CD4-positive, alpha-beta memory T cell (primary cell): ENCODE data around the gene TBC1D14. TPM values are rescaled to one million over a fixed set of nuclear protein-coding genes. Genes with fewer than 3 reads are reported as not detected.

ENCODE experiments used
- CTCF ChIA-PET: fragments of 350-600 bp; sonication (Branson Sonifier 250); formaldehyde crosslinking; loops from one replicate; lab custom pipeline; 2021; ENCODE audit warnings: inconsistent platforms; ENCODE audit not compliant: partially characterized antibody; lab: Charles Lee
- POLR2A ChIA-PET: fragments of 350-600 bp; sonication (Branson Sonifier 250); formaldehyde crosslinking; loops from one replicate; lab custom pipeline; 2021; ENCODE audit not compliant: partially characterized antibody; lab: Charles Lee
- DNase-seq, 5 donors: peaks; one replicate each; pipeline versions ENCODE4 v3.0.0 to v3.0.0-alpha.2; 2020 to 2022; ENCODE audit warnings: mixed read lengths in 1 of 5
- H3K27ac ChIP-seq: one replicate; pipeline ENCODE4 v1.7.0; 2013; ENCODE audit warnings: low read depth, low read length
- H3K27me3 ChIP-seq: 2 replicates; pipeline ENCODE4 v1.7.0; 2013; ENCODE audit warnings: mild to moderate bottlenecking, low read length, moderate library complexity; ENCODE audit not compliant: insufficient read depth
- H3K36me3 ChIP-seq: 2 replicates; pipeline ENCODE4 v1.7.0; 2013; ENCODE audit warnings: mild to moderate bottlenecking, low read length, moderate library complexity; ENCODE audit not compliant: insufficient read depth
- H3K4me1 ChIP-seq: 2 replicates; pipeline ENCODE4 v1.7.0; 2013; ENCODE audit warnings: mild to moderate bottlenecking, low read length, moderate library complexity; ENCODE audit not compliant: insufficient read depth
- H3K4me3 ChIP-seq, 2 donors: one replicate each; pipeline ENCODE4 v1.7.0; 2013; ENCODE audit warnings: low read length in 2 of 2, mild to moderate bottlenecking in 1 of 2
- H3K9me3 ChIP-seq, 2 donors: one replicate each; pipeline ENCODE4 v1.7.0; 2013; ENCODE audit warnings: low read length in 2 of 2, control low read depth in 1 of 2; ENCODE audit not compliant: control insufficient read depth in 1 of 2
- H3K27ac Mint-ChIP-seq, 7 donors: one replicate each; pipeline ENCODE4 v1.8.0; 2020 to 2021; ENCODE audit warnings: mixed read lengths in 7 of 7, mild to moderate bottlenecking in 6 of 7, inconsistent platforms in 3 of 7, moderate library complexity in 3 of 7
- H3K27me3 Mint-ChIP-seq, 2 donors: one replicate each; pipeline ENCODE4 v1.8.0; 2020 to 2021; ENCODE audit warnings: mixed read lengths in 2 of 2
- H3K36me3 Mint-ChIP-seq, 2 donors: one replicate each; pipeline ENCODE4 v1.8.0; 2020 to 2021; ENCODE audit warnings: mixed read lengths in 2 of 2, inconsistent platforms in 1 of 2, mild to moderate bottlenecking in 1 of 2
- H3K4me1 Mint-ChIP-seq, 4 donors: one replicate each; pipeline ENCODE4 v1.8.0; 2020 to 2021; ENCODE audit warnings: mixed read lengths in 4 of 4, mild to moderate bottlenecking in 1 of 4
- H3K4me3 Mint-ChIP-seq, 8 donors: one replicate each; pipeline ENCODE4 v1.8.0; 2020 to 2021; ENCODE audit warnings: mixed read lengths in 8 of 8, mild to moderate bottlenecking in 7 of 8, moderate library complexity in 6 of 8, inconsistent platforms in 3 of 8
- H3K9me3 Mint-ChIP-seq, 8 donors: one replicate each; pipeline ENCODE4 v1.8.0; 2020 to 2021; ENCODE audit warnings: mixed read lengths in 8 of 8, mild to moderate bottlenecking in 5 of 8, inconsistent platforms in 3 of 8, moderate library complexity in 1 of 8
- intact Hi-C: fragments of 100-400 bp; cut with micrococcal nuclease; formaldehyde crosslinking; loops from one replicate; pipeline ENCODE4 v1.15.1; 2023
- polyA plus RNA-seq, 2 donors: library from polyadenylated mRNA; unstranded; fragments of 300-500 nt; fragmentation: Illumina TruSeq; gene quantifications; one replicate each; pipeline ENCODE4 v1.2.3, GENCODE V29; 2021
- total RNA-seq, 2 experiments: library from RNA; stranded (reverse); gene quantifications; one replicate each; pipeline ENCODE4 v1.2.3, GENCODE V29; 2021

The TBC1D14 gene
- total and polyA plus RNA-seq, 4 experiments from 2014 or later, result 40.7 to 80.7 (median 63.0) TPM

DNA sequence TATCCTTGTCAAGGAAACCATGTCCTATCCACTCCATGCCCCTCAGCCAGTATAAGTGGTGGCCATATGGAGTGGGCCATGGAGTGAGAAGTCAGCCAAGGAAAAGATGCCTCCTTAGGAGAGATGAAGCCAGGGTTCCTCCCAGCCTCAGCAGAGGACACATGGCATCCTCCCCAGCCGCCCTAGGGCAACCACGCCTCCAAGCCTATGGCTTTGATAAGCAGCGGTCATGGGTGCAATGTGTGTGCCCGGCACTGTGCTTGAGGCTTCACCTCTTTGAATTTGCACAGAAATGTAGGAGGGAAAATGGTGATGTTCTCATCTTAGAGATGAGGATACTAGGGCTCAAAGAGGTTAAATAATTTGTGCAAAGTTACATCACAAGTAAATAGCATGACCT is 34.6 kb upstream of the TBC1D14 start:
- CTCF ChIA-PET, result interaction anchor here (1.5 to 10.0 kb wide), 13 partner anchors 10 to 302 kb away, joined by 4 to 293 read pairs (median 12); partner anchors contain the start of genes BLOC1S4, KIAA0232 and TBC1D14
- POLR2A ChIA-PET, result interaction anchor here (1.3 to 3.2 kb wide), 4 partner anchors 112 to 201 kb away, joined by 4 to 30 read pairs (median 18); a partner anchor contains a TSS
- intact Hi-C loops, result loop anchor here (1.0 to 5.0 kb wide), 5 partner anchors 93 to 543 kb away; partner anchors contain the start of gene KIAA0232

DNA sequence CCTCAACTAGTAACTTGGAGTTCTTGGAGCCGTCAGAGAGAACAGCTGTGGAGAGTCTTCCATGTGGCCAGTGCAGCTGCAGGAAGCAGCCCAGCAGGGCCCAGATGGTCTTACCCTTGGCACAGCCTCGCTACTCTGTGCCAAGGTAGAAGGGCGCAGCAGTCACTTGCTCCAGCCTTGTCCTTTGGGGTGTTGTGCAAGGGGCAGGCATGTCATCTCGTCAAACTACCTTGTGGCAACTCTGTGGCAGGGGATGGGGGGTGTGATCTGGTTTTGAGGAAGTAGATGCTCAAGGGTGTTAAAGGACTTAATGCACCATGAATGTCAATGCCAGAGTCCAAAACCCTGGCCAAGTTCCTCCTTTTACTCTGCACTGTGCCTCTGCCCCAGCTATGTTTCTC is 34.2 kb upstream of the TBC1D14 start:
- Histone ChIP-seq H3K9me3 (no peaks in the 10 kb centered on the region), H3K4me1 (no peaks in the 10 kb centered on the region), H3K27ac (no peak overlapping the region), H3K27me3 (no peaks in the 10 kb centered on the region), H3K4me3 (no peak overlapping the region), H3K36me3 (peaks cover 39% of the 10 kb centered on the region)
- ChIA-PET CTCF (interaction anchor here (2.1 to 10.0 kb wide), 6 partner anchors 10 to 156 kb away, joined by 11 to 293 read pairs (median 34); partner anchors contain the start of genes BLOC1S4 and KIAA0232), POLR2A (no interaction called here)
- Mint-ChIP-seq H3K4me1 (peaks cover 0 to 6% (median 2%) of the 10 kb centered on the region in 4 donors), H3K27ac (peak overlapping the region in 1 of 7 donors; percentile 4), H3K4me3 (no peak overlapping the region), H3K36me3 (peaks cover 45 to 68% of the 10 kb centered on the region in 2 donors), H3K27me3 (no peaks in the 10 kb centered on the region), H3K9me3 (no peaks in the 10 kb centered on the region)
- DNase-seq, result no peak
- intact Hi-C loops, result no loop called here

More for the DNA sequence above, 34.6 kb upstream of the TBC1D14 start:
- Mint-ChIP-seq H3K36me3 (peaks cover 43 to 66% of the 10 kb centered on the region in 2 donors), H3K27ac (no peak overlapping the region), H3K4me3 (no peak overlapping the region), H3K27me3 (no peaks in the 10 kb centered on the region), H3K4me1 (peaks cover 0 to 6% (median 2%) of the 10 kb centered on the region in 4 donors), H3K9me3 (no peaks in the 10 kb centered on the region)
- H3K27ac ChIP-seq, result no peak overlapping the region
- no peaks in the 10 kb centered on the region for H3K27me3 ChIP-seq
- no peaks in the 10 kb centered on the region for H3K9me3 ChIP-seq
- peaks cover 39% of the 10 kb centered on the region for H3K36me3 ChIP-seq
- no peak overlapping the region for H3K4me3 ChIP-seq
- DNase-seq, result no peak
- no peaks in the 10 kb centered on the region for H3K4me1 ChIP-seq

DNA sequence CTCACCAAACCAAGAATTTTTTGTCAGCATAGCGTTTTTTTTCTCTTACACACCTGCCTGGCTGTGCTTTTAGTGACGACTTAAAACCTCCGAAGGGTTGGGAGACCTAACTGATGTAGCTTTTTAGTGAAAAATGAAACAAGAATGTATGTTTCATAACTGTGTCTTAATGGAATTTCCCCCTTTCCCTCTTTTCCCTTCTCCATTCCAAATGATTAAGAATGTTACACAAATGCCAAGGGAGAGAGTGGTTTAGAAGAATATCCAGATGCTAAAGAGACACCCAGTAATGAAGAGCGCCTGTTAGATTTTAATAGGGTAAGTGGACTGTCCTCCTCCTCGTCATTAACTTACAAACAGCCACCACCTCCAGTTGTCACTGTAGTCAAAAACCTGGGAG is 33.2 kb upstream of the TBC1D14 start:
- no peak overlapping the region for H3K27ac Mint-ChIP-seq
- H3K4me3 ChIP-seq, result no peak overlapping the region
- H3K27me3 ChIP-seq, result no peaks in the 10 kb centered on the region
- no peaks in the 10 kb centered on the region for H3K27me3 Mint-ChIP-seq
- no peak for DNase-seq
- no peaks in the 10 kb centered on the region for H3K4me1 ChIP-seq
- peaks cover 0 to 6% (median 2%) of the 10 kb centered on the region in 4 donors for H3K4me1 Mint-ChIP-seq
- H3K9me3 Mint-ChIP-seq, result no peaks in the 10 kb centered on the region
- H3K36me3 ChIP-seq, result peaks cover 44% of the 10 kb centered on the region
- H3K27ac ChIP-seq, result no peak overlapping the region
- H3K36me3 Mint-ChIP-seq, result peaks cover 53 to 77% of the 10 kb centered on the region in 2 donors
- H3K9me3 ChIP-seq, result no peaks in the 10 kb centered on the region
- CTCF ChIA-PET, result interaction anchor here (0.6 to 10.0 kb wide), 2 partner anchors 157 to 609 kb away, joined by 3 to 293 read pairs; partner anchors contain the start of gene BLOC1S4
- intact Hi-C loops, result no loop called here
- no peak overlapping the region for H3K4me3 Mint-ChIP-seq
- POLR2A ChIA-PET, result no interaction called here

DNA sequence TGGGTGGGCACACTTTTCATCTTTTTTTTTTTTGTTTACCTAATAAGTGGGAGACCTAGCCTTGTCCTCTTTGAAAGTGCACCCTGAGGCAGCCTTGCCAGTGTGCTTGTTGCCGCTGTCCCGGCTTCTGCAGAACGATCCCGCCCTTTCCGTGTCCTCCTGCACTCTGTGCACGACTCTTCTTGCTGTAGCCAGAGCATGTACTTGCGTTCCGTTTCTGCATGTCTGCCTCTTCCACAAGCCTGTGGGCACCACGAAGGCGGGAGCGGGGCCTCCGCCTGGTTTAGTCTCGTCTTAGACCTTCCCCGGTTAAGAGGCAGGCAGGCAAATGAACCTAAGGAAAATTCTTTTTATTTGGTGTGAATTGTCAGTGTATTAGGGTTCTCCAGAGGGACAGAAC is 32.6 kb upstream of the TBC1D14 start:
- POLR2A ChIA-PET, result no interaction called here

DNA sequence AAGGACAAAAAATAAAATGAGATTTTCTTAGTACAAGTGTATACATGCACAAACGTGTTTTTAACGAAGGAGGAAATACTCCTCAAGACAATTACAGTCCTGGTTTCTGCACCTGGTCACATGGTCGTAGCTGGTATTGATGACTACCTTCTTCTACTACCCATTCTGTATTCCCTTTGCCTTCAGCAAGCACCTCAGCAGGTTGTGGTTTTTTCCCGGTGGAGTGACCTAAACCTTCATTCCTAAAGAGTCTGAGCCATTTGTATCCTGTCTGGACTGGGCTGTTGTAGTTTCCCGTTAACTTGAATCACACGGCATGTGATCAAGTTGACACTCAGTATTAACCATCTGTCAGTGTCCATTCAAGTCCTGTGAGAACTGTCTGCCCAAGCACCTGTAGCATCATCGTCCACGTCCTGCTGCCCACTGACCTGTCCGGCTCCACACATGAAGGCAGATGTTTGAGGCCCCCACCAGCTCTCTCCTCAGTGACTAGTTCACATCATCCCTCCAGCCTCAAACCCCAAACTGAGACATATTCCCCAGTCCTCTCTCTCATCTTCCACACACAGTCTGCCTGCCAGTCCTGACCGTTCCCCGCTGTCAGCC is 31.1 kb upstream of the TBC1D14 start:
- H3K36me3 Mint-ChIP-seq, result peaks cover 62 to 82% of the 10 kb centered on the region in 2 donors
- no peak for DNase-seq
- intact Hi-C loops, result no loop called here

More for the DNA sequence above, 32.6 kb upstream of the TBC1D14 start:
- intact Hi-C loops, result no loop called here
- Histone ChIP-seq H3K9me3 (no peaks in the 10 kb centered on the region), H3K4me1 (no peaks in the 10 kb centered on the region), H3K27me3 (no peaks in the 10 kb centered on the region), H3K36me3 (peaks cover 50% of the 10 kb centered on the region), H3K27ac (no peak overlapping the region), H3K4me3 (no peak overlapping the region)
- Mint-ChIP-seq H3K36me3 (peaks cover 53 to 77% of the 10 kb centered on the region in 2 donors), H3K4me3 (no peak overlapping the region), H3K9me3 (no peaks in the 10 kb centered on the region), H3K27ac (peak overlapping the region in 2 of 7 donors; percentile 8 to 35), H3K4me1 (peaks cover 0 to 6% (median 2%) of the 10 kb centered on the region in 4 donors), H3K27me3 (no peaks in the 10 kb centered on the region)
- CTCF ChIA-PET, result interaction anchor here (0.6 to 10.0 kb wide), 2 partner anchors 158 to 609 kb away, joined by 3 to 293 read pairs; partner anchors contain the start of gene BLOC1S4
- DNase-seq, result no peak

DNA sequence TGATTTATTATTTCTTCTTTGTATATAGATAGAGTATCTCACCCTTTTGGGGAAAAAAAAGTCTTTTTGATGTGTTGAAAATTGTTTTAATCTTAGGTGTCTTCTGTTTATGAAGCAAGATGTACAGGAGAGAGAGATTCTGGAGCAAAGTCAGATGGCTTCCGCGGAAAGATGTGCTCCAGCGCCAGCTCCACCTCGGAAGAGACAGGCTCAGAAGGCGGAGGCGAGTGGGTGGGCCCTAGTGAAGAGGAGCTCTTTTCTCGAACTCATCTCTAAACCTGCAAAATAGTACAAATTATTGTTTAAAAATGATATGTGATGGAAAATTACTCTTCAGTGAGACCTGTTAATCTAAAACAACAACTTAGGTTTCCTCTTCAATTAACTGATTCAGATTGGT is 28.9 kb upstream of the TBC1D14 start:
- Mint-ChIP-seq H3K27ac (peak overlapping the region in 2 of 7 donors; percentile 17 to 49), H3K4me1 (peaks cover 0 to 1% (median 0%) of the 10 kb centered on the region in 4 donors), H3K4me3 (no peak overlapping the region), H3K27me3 (no peaks in the 10 kb centered on the region), H3K9me3 (no peaks in the 10 kb centered on the region), H3K36me3 (peaks cover 61 to 70% of the 10 kb centered on the region in 2 donors)
- H3K4me3 ChIP-seq, result no peak overlapping the region
- intact Hi-C loops, result no loop called here
- POLR2A ChIA-PET, result no interaction called here
- H3K36me3 ChIP-seq, result peaks cover 36% of the 10 kb centered on the region
- CTCF ChIA-PET, result no interaction called here
- no peaks in the 10 kb centered on the region for H3K4me1 ChIP-seq
- DNase-seq, result no peak
- no peaks in the 10 kb centered on the region for H3K27me3 ChIP-seq
- no peaks in the 10 kb centered on the region for H3K9me3 ChIP-seq
- no peak overlapping the region for H3K27ac ChIP-seq

More for the DNA sequence above, 31.1 kb upstream of the TBC1D14 start:
- H3K4me3 Mint-ChIP-seq, result no peak overlapping the region
- Histone ChIP-seq H3K27me3 (no peaks in the 10 kb centered on the region), H3K36me3 (peaks cover 44% of the 10 kb centered on the region), H3K4me3 (no peak overlapping the region), H3K4me1 (no peaks in the 10 kb centered on the region), H3K9me3 (no peaks in the 10 kb centered on the region), H3K27ac (no peak overlapping the region)
- peak overlapping the region in 2 of 7 donors; percentile 29 to 44 for H3K27ac Mint-ChIP-seq
- POLR2A ChIA-PET, result no interaction called here
- H3K4me1 Mint-ChIP-seq, result peaks cover 0 to 6% (median 2%) of the 10 kb centered on the region in 4 donors
- H3K9me3 Mint-ChIP-seq, result no peaks in the 10 kb centered on the region
- CTCF ChIA-PET, result interaction anchor here (10.0 kb wide), 1 partner anchor 159 kb away, joined by 293 read pairs; the partner anchor contains the start of gene BLOC1S4
- no peaks in the 10 kb centered on the region for H3K27me3 Mint-ChIP-seq

DNA sequence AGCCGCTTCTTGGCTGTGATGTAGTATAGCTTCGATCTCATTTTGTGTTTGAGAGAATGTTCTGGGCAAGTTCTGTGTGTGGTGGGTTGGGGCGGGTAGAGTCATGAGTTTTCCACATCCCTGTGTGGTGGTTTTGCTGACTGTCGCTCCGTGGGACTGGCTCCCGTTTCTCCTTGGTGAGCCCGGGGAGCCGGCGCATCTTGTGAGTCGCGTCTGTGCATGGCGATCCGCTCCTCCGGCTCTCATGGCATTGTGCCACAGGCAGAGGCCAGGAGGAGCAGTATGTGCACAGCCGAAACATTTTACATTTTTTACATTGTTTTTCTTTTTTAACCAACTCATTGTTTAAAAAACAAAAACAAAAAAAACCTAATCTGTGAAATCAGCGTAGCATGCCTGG is 27.7 kb upstream of the TBC1D14 start:
- H3K36me3 ChIP-seq, result peaks cover 24% of the 10 kb centered on the region
- H3K36me3 Mint-ChIP-seq, result peaks cover 51 to 61% of the 10 kb centered on the region in 2 donors
- CTCF ChIA-PET, result interaction anchor here (6.8 kb wide), 1 partner anchor 8 kb away, joined by 52 read pairs; no protein-coding TSS in a partner anchor

More for the DNA sequence above, 27.7 kb upstream of the TBC1D14 start:
- Mint-ChIP-seq H3K9me3 (no peaks in the 10 kb centered on the region), H3K4me1 (peaks cover 0 to 1% (median 0%) of the 10 kb centered on the region in 4 donors), H3K27ac (peak overlapping the region in 1 of 7 donors; percentile 37), H3K27me3 (no peaks in the 10 kb centered on the region), H3K4me3 (no peak overlapping the region)
- H3K9me3 ChIP-seq, result no peaks in the 10 kb centered on the region
- DNase-seq, result no peak
- intact Hi-C loops, result no loop called here
- H3K4me3 ChIP-seq, result no peak overlapping the region
- no peaks in the 10 kb centered on the region for H3K27me3 ChIP-seq
- H3K27ac ChIP-seq, result no peak overlapping the region
- H3K4me1 ChIP-seq, result no peaks in the 10 kb centered on the region
- POLR2A ChIA-PET, result no interaction called here
